Right renal cortex interstitium (tissue), 3 donors: ENCODE measurements around the gene CARD9. TPM values are rescaled to one million over a fixed set of nuclear protein-coding genes. Genes with fewer than 3 reads are reported as not detected.

ENCODE experiments used
- polyA plus RNA-seq, 3 donors: library from polyadenylated mRNA; unstranded; fragments of 120-200 nt; gene quantifications; one replicate each; pipeline ENCODE4 v1.2.1, GENCODE V29; 2013; ENCODE audit not compliant: insufficient read length in 3 of 3

Gene CARD9
- polyA plus RNA-seq, 3 donors = 1.5 to 1.7 (median 1.7) TPM

Other genes with a start within 250 kb of the CARD9 start
- not detected for gene LHX3, start 168.5 kb downstream of the CARD9 start, polyA plus RNA-seq
- gene QSOX2, start 127.9 kb downstream of the CARD9 start, polyA plus RNA-seq = 10 to 100 TPM; 13.9 to 18.8 (median 14.2) TPM
- gene CCDC187, start 69.6 kb downstream of the CARD9 start, polyA plus RNA-seq = 1 to 10 TPM; 1.3 to 1.7 (median 1.4) TPM
- gene GPSM1, start 46.1 kb downstream of the CARD9 start, polyA plus RNA-seq = 10 to 100 TPM; 22.2 to 22.9 (median 22.7) TPM
- 10 to 100 TPM in 1 of 3 donors, 1 to 10 TPM in 2; 3.2 to 16.1 (median 4.8) TPM for gene DNLZ, start 9.9 kb downstream of the CARD9 start, polyA plus RNA-seq
- gene SNAPC4, start 26.5 kb upstream of the CARD9 start, polyA plus RNA-seq = 10 to 100 TPM in 1 of 3 donors, 1 to 10 TPM in 2; 9.5 to 12.1 (median 9.7) TPM
- gene ENTR1, start 36.9 kb upstream of the CARD9 start, polyA plus RNA-seq = 10 to 100 TPM; 37.6 to 46.7 (median 40.7) TPM
- gene PMPCA, start 37.0 kb upstream of the CARD9 start, polyA plus RNA-seq = 10 to 100 TPM; 66.9 to 70.7 (median 69.3) TPM
- 10 to 100 TPM in 2 of 3 donors, 1 to 10 TPM in 1; 9.7 to 11.0 (median 10.7) TPM for gene INPP5E, start 66.2 kb upstream of the CARD9 start, polyA plus RNA-seq
- gene SEC16A, start 109.4 kb upstream of the CARD9 start, polyA plus RNA-seq = 10 to 100 TPM; 48.7 to 58.0 (median 56.8) TPM
- 10 to 100 TPM; 21.0 to 24.5 (median 22.3) TPM for gene NOTCH1, start 172.4 kb upstream of the CARD9 start, polyA plus RNA-seq